Stimulated activated CD8-positive, alpha-beta memory T cell treated with anti-CD3 and anti-CD28 coated beads, Interleukin-2, amount 100 ng/mL, for 48 hours (primary cell): ENCODE results near the gene OR51F2.
"Not testable (repeated sequence)": the region's sequence is repeated elsewhere in the genome, so short reads cannot be mapped to it uniquely, and the experiment has no call there.

Experiments used
- DNase-seq, 2 donors: peaks; one replicate each; pipeline ENCODE4 v3.0.0-alpha.2; 2020; ENCODE audit warnings: low read depth in 2 of 2

The OR51F2 gene

DNA sequence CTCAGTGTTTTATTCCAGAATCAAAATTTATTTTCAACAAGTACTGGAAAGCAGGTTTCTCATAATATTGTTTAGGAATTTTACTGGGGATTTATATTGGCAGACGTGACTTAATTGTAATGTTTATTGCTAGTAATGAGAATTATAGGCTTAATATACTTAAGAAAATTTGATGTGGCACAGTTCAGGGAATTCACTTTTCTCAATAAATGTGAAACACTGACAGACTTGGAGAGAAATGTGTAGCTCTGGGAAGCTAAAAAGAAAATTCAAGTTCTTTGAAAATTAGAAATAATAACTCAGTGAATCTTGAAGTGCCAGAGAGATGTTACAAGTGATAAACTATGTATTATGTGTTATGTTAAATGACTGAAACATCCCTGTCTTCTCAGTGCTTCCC is at the start of gene OR51F2:
Gene OR51F2, plus strand, starts transcription at position 301 of the 400 bp plus-strand sequence. CDS start 101 bp downstream, outside the sequence.
- no peak for DNase-seq

GRCh38 chr11:4782454-4782853 is 38.7 kb upstream of the OR51F2 start:
- DNase-seq = no peak

DNA sequence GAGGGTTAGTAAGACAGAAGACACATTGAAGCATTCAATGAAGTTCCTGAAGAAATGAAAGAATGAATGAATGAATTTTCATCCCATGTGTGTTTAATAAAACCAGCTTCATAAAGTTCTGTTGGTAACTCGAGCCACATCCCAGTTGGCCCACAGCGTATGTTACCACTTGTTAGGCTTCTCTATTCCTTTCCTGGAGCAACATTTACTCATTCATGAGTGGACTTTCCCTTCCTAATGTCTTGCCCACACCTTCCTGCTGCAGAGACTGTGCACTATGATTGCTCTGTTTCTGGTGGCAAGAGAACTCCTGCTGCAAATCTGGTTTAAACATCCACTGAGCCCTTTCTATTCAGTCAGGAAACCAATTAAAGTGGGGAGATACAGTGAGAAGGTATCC is 23.9 kb upstream of the OR51F2 start:
- DNase-seq = no peak

DNA sequence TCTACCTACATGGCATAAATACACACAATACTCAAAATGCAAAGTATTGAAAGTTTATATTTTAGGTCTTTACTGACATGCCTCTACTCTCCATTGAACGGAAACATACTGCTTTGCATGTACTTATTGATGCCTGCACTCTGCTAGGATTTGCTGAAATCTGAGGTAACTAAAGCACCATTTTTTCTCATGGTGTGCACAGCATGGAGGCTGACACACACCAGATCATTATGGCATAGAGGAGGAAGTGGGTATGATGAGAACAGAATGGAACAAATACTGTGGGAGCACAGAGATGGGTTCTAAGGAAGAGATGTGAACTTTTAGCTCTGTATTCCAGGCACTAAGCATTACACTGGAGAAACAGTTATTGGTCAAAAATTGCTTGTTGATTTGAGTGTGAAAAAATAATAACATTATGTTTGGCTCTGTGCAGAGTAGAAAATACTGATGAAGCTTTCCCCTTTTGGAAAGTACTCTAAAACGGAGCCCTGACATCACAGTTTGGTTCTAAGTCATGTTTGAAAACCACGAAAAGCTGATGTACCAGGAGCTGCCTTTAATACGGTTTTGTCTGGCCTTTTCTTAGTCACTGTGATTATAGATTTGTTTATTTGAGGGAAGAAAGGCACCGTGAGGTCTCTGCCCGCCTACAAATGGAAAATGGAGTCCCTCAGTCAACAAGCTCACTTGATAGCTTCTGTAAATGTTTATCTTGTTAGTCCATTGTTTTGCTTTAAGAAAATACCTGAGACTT is 22.5 kb upstream of the OR51F2 start:
- DNase-seq = no peak

DNA sequence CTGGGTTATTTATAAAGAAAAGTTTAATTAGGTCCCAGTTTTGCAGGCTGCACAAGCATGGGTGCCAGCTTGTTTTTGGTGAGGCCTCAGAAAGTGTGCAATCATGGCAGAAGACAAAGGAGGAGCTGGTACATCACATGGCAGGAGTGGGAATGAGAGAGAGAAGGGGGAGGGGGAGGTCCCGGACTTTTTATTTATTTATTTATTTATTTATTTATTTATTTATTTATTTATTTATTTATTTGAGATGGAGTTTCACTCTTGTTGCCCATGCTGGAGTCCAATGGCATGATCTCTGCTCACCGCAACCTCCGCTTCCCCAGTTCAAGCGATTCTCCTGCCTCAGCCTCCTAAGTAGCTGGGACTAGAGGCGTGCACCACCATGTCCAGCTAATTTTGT is 19.8 kb upstream of the OR51F2 start:
- not testable (repeated sequence) for DNase-seq

DNA sequence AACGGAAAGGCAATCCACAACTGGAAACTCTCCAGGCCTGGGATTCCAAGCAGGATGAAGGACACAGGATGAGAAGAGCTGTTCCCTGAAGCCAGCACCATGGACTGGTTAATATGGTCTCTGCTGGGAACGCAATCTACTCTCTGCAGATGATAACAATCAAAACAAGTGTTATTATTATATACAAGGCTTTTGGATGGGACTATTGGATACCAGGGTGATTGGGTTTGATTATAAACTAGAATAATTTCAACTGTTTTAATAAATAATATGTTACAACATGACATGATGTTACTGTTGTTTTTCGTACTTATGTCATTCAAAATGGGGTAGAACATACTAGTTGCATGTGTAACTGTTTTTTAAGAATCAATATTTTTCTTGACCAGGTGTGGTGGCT is 16.8 kb upstream of the OR51F2 start, which contains the start of gene OR52R1:
Gene OR52R1, minus strand, starts transcription at position 101 of the 400 bp plus-strand sequence. Its CDS starts 0 bp downstream, at position 101.
- no peak for DNase-seq

DNA sequence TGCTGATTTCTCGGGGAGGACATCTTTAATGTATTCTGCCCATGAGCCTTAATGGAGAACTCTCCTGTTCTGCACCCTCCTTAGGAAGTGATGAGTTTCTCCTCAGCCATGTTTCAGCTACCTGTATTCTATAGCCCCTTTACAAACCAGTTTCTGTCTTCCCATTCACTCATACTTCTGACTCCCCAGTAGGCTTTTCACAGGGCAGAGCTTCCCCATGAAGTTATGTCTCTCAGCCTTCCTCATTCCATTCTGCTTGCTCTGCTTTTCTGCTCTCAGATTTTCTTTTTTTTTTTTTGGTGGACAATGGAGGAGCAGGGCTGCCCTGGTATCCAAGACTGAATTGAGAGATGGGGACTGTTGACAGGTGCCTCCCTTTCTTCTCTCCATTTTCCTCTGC is 12.6 kb upstream of the OR51F2 start:
- no peak for DNase-seq

DNA sequence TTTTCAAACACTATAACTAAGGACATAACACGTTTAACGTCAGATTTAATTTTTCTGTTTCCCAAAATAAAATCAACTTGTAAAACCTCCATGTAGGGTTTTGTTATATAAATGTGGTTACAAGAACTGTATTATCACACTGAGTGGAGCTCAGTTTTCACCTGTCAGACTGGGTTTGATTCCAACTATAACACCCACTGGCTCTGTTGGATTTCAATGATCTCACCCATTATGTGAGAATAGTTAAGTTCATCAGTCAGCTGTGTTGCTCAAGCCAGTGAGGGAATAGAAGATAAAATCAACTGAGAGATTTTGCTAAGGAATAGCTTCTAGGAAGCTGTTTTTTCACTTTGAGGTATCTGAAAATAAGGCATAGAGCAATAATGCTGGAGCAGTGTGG is 11.9 kb upstream of the OR51F2 start:
- no peak for DNase-seq

GRCh38 chr11:4825132-4825531 is 4.0 kb downstream of the OR51F2 start:
- DNase-seq = no peak

- DNase-seq = no peak
Measured at GRCh38 chr11:4826425-4826824, 5.3 kb downstream of the OR51F2 start.

GRCh38 chr11:4830346-4830745 is 9.2 kb downstream of the OR51F2 start:
- DNase-seq = no peak

DNA sequence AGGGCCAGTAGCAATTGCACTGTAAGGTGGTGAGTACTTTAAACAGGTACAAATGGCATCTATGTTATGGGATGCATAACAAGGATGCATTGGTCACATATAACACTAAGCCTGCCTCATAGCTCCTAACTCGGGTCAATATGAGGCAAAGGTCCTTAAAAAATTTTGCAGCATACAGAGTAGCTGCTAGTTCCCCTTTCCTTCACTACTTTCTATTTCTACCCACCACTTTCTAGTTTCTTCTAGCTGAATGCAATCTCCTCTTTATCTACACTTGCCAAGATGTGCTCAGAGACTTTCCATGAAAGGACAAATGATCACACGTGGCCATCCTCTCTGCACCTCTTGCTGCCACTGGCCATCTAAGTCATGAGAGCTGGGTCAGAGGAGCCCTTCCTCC is 9.8 kb downstream of the OR51F2 start:
- DNase-seq = no peak

DNA sequence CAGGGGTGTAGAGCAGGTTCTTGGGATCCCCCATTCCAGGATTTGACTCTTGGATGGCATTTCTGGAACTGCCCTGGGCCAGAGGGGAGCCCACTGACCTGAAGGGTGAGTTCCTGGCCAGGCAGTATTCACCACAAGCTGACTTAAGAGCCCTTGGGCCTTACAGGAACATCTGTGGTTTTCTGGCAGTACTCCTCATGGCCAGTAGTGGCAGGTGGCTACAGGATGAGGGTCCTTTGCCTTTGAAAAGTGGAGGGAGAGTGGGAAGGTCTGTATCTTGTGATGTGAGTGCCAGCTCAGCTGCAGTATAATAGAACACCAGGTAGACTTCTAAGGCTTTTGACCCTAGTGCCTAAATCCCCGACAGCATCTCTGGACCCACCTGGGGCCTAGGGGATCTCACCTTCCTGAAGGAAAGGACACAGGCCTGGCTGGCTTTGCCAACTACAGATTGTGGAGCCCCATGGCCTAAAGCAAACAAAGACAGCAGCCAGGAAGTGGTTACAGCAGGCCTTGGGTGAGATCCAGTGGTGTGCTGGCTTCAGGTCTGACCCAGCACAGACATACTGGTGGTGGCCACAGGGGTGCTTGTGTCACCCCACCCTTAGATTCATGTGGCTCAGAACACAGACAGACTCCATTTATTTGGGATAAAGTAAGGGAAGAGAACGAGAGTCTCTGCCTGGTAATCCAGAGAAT is 18.9 kb downstream of the OR51F2 start:
- no peak for DNase-seq

GRCh38 chr11:4848908-4849532 is 27.9 kb downstream of the OR51F2 start, which contains the start of gene OR51S1:
Gene OR51S1 (minus strand): TSS chr11:4849208. CDS start chr11:4849208, 0 bp downstream.
- no peak for DNase-seq

DNA sequence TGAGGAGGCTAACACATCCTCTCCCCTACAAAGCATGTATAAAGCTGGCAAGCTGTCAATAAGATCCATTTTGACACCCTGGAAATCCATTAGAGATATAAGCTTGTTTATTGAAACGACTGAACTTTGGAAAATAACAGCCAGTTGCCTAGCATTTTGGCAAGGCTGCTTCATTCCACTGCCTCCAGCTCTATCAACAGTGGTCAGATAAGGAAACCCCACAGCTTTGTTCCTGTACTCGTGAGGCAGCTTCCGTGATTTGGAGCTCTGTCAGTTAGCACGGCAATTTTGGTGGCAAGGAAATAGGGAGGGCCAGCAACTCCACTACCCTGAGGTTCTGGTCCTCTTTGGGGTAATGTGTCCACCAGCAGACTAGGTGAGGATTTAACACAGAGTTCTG is 29.9 kb downstream of the OR51F2 start:
- no peak for DNase-seq

- DNase-seq = not testable (repeated sequence)
Measured at GRCh38 chr11:4854286-4854685, 33.2 kb downstream of the OR51F2 start.

GRCh38 chr11:4862447-4863236 is 41.5 kb downstream of the OR51F2 start:
- DNase-seq = no peak

DNA sequence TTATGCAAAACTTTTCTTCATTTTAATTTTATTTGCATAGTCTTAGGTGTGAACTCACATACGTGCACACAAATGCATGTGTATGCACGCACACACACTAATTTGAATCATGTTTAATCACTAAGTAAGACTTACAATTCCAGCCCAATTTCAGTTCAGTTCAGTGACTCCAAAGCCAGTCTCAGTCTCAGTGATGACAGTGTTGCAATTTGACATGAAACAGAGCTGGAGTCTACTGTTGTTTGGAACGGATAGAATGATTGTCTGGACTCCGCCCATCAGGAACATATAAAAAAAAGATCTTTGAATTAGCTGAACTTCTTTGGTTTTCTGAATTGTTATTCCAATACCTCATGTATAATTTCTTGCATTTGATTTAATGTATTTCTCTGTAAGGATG is 42.8 kb downstream of the OR51F2 start:
- DNase-seq = no peak

GRCh38 chr11:4865855-4866254 is 44.7 kb downstream of the OR51F2 start:
- DNase-seq = no peak
